NCI-H128 (cell line): ENCODE results near the gene CYP24A1.

Experiments used
- DNase-seq: peaks from one replicate; lab custom pipeline; 2025; ENCODE audit not compliant: unreplicated experiment; lab: John Stamatoyannopoulos, UW

CYP24A1 gene

GRCh38 chr20:54176610-54177009 lies 2.8 kb upstream of the CYP24A1 start:
- no peak for DNase-seq

- no peak for DNase-seq
Measured at GRCh38 chr20:54174457-54175175, 830 bp upstream of the CYP24A1 start.

GRCh38 chr20:54172856-54173652 lies 732 bp downstream of the CYP24A1 start:
- no peak for DNase-seq

GRCh38 chr20:54172532-54172855 lies 1.3 kb downstream of the CYP24A1 start:
- DNase-seq = no peak

GRCh38 chr20:54170963-54171362 lies 2.8 kb downstream of the CYP24A1 start:
- DNase-seq = no peak

GRCh38 chr20:54170026-54170471 lies 3.7 kb downstream of the CYP24A1 start:
- DNase-seq = no peak

- DNase-seq = no peak
Measured at GRCh38 chr20:54168961-54169862, 4.6 kb downstream of the CYP24A1 start.

GRCh38 chr20:54167909-54168872 lies 5.6 kb downstream of the CYP24A1 start:
- no peak for DNase-seq

GRCh38 chr20:54166987-54167662 lies 6.7 kb downstream of the CYP24A1 start:
- no peak for DNase-seq

GRCh38 chr20:54165803-54166202 lies 8.0 kb downstream of the CYP24A1 start:
- no peak for DNase-seq

GRCh38 chr20:54165014-54165413 lies 8.8 kb downstream of the CYP24A1 start:
- no peak for DNase-seq

GRCh38 chr20:54163402-54163801 lies 10.4 kb downstream of the CYP24A1 start:
- DNase-seq = no peak

GRCh38 chr20:54162378-54163009 lies 11.3 kb downstream of the CYP24A1 start:
- no peak for DNase-seq

- DNase-seq = no peak
Measured at GRCh38 chr20:54161821-54162149, 12.0 kb downstream of the CYP24A1 start.

GRCh38 chr20:54161008-54161820 lies 12.6 kb downstream of the CYP24A1 start:
- DNase-seq = no peak

- DNase-seq = no peak
Measured at GRCh38 chr20:54160065-54161007, 13.4 kb downstream of the CYP24A1 start.

GRCh38 chr20:54158856-54159418 lies 14.8 kb downstream of the CYP24A1 start:
- DNase-seq = no peak
